GM23248 (cell line): ENCODE measurements around the gene DCANP1.

Experiments
- EZH2 ChIP-seq: fragments of 200-600 bp; sonication (generic); IDR thresholded peaks from 2 replicates; pipeline ENCODE4 v1.6.1; 2018; ENCODE audit warnings: antibody characterized with exemption, mild to moderate bottlenecking; ENCODE audit not compliant: insufficient read depth, poor library complexity, severe bottlenecking
- EZH2phosphoT487 ChIP-seq: fragments of 200-600 bp; sonication (generic); IDR thresholded peaks from 2 replicates; pipeline ENCODE4 v1.6.1; 2018; ENCODE audit warnings: antibody characterized with exemption, moderate library complexity, mild to moderate bottlenecking, low read depth; ENCODE audit not compliant: insufficient read depth

- TF ChIP-seq EZH2 (no peak), EZH2phosphoT487 (no peak)
These were observed 47.0 kb upstream of the DCANP1 start for GRCh38 chr5:135494196-135494595.
